ENCODE results near the gene INF2.
A peak's percentile ranks its signal among the peaks of the same experiment; 100 is the strongest.
"Not testable (repeated sequence)": the region's sequence is repeated elsewhere in the genome, so short reads cannot be mapped to it uniquely, and the experiment has no call there.

Gene INF2

GRCh38 chr14:104652386-104652785 is 37.0 kb upstream of the INF2 start:
- TF ChIP-seq CTCF (IDR thresholded peaks at IDR 0.05; ENCODE audit: low read depth, low read length), result no peak
- no peak for DNase-seq (ENCODE audit: low read depth in 2 of 2)
- H3K4me3 ChIP-seq (replicated peaks in 1 of 2; ENCODE audit: low read depth in 2 of 2, low read length in 2 of 2), result no peak overlapping the region

DNA sequence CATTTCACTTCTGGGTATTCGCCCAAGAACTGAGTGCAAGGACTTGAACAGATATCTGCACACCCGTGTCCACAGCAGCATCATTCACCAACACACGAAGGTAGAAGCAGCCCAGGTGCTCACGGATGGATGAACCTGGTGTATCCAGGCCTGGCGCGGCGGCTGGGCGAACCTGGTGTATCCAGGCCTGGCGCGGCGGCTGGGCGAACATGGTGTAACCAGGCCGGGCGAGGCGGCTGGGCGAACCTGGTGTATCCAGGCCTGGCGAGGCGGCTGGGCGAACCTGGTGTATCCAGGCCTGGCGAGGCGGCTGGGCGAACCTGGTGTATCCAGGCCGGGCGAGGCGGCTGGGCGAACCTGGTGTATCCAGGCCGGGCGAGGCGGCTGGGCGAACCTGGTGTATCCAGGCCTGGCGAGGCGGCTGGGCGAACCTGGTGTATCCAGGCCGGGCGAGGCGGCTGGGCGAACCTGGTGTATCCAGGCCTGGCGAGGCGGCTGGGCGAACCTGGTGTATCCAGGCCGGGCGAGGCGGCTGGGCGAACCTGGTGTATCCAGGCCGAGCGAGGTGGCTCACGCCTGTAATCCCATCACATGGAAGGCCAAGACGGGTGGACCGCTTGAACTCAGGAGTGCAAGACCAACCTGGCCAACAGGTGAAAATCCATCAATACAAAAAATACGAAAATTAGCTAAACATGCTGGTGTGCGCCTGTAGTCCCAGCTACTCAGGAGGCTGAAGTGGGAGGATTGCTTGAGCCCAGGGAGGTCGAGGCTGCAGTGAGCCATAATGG is 36.1 kb upstream of the INF2 start:
- not testable (repeated sequence) for H3K4me3 ChIP-seq (replicated peaks in 1 of 2; ENCODE audit: low read depth in 2 of 2, low read length in 2 of 2); DNase-seq (ENCODE audit: low read depth in 2 of 2)

- TF ChIP-seq CTCF (IDR thresholded peaks at IDR 0.05; ENCODE audit: low read depth, low read length), result no peak
- H3K4me3 ChIP-seq (replicated peaks in 1 of 2; ENCODE audit: low read depth in 2 of 2, low read length in 2 of 2), result no peak overlapping the region
- no peak for DNase-seq (ENCODE audit: low read depth in 2 of 2)
Observed at GRCh38 chr14:104654119-104654518, 35.3 kb upstream of the INF2 start.

DNA sequence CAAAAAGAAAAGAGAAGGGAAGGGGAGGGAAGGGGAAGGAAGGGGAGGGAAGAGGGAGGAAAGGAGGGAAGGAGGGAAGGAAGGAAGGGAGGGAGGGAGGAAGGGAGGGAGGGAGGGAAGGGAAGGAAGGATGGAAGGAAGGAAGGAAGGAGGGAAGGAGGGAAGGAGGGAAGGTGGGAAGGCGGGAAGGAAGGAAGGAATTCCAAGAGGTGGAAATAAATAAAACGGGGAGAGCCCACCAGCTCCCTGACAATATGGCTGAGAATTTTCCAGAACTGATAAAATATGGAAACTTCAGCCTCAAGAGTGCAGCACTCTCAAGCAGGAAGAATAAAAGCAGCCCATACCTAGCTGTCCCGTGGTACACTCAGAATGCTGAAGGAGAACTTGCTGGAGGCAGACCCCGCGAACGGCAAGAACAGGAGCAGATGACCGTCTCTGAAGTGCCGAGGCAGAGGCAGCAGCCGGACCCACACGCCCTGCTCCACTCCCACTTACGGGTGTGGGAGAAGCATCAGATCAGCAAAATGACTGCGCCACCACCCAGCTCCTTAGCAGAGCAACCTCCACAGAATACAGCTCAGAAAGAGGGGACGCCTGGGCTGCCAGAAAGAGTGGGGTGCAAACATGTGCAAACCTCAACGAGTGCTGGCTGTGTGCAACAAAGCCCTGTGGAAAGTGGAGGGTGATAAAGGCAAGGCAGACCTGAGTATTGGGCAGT is 34.1 kb upstream of the INF2 start:
- no peak overlapping the region for H3K4me3 ChIP-seq (replicated peaks in 1 of 2; ENCODE audit: low read depth in 2 of 2, low read length in 2 of 2)
- TF ChIP-seq CTCF (IDR thresholded peaks at IDR 0.05; ENCODE audit: low read depth, low read length), result no peak

GRCh38 chr14:104656014-104656714 is 33.3 kb upstream of the INF2 start:
- H3K4me3 ChIP-seq (replicated peaks in 1 of 2; ENCODE audit: low read depth in 2 of 2, low read length in 2 of 2), result no peak overlapping the region

More for the DNA sequence above, 34.1 kb upstream of the INF2 start:
- no peak for DNase-seq (ENCODE audit: low read depth in 2 of 2)

GRCh38 chr14:104657101-104657524 is 32.3 kb upstream of the INF2 start:
- no peak overlapping the region for H3K4me3 ChIP-seq (replicated peaks in 1 of 2; ENCODE audit: low read depth in 2 of 2, low read length in 2 of 2)
- no peak for TF ChIP-seq CTCF (IDR thresholded peaks at IDR 0.05; ENCODE audit: low read depth, low read length)
- no peak for DNase-seq (ENCODE audit: low read depth in 2 of 2)

More at GRCh38 chr14:104656014-104656714, 33.3 kb upstream of the INF2 start:
- no peak for TF ChIP-seq CTCF (IDR thresholded peaks at IDR 0.05; ENCODE audit: low read depth, low read length)
- peak in 1 of 2 donors; percentile 31 for DNase-seq (ENCODE audit: low read depth in 2 of 2)

All from cardiac fibroblast (primary cell).